ENCODE results near the gene LIN7A. TPM values are rescaled to one million over a fixed set of nuclear protein-coding genes. Genes with fewer than 3 reads are reported as not detected.

Gene LIN7A
- total and polyA plus RNA-seq, 4 donors: 6.0 to 20.6 (median 9.1) TPM

- TF ChIP-seq ATF3 (IDR thresholded peaks at IDR 0.05): no peak
- peak; percentile 85 for TF ChIP-seq REST (IDR thresholded peaks at IDR 0.05)
- TF ChIP-seq HNF4A (conservative IDR thresholded peaks at IDR 0.05): peak; percentile 51 to 75
- TF ChIP-seq NR2F2 (IDR thresholded peaks at IDR 0.05): no peak
- TF ChIP-seq FOXA1 (IDR thresholded peaks at IDR 0.05): no peak
- peak in 1 of 2 donors; percentile 23 for TF ChIP-seq EGR1 (IDR thresholded peaks at IDR 0.05; ENCODE audit: low read depth in 2 of 2)
- peak; percentile 33 to 61 for TF ChIP-seq RXRA (IDR thresholded peaks at IDR 0.05)
- peak; percentile 5 for TF ChIP-seq FOXA2 (IDR thresholded peaks at IDR 0.05)
- peak; percentile 43 for TF ChIP-seq MAX (IDR thresholded peaks at IDR 0.05)
- peak in 1 of 2 donors; percentile 45 for TF ChIP-seq JUND (IDR thresholded peaks at IDR 0.05)
- peak in 1 of 2 donors; percentile 42 for TF ChIP-seq GABPA (IDR thresholded peaks at IDR 0.05 in 1 of 2, conservative IDR thresholded peaks at IDR 0.05 in 1 of 2)
- peak; percentile 0 for TF ChIP-seq CTCF (IDR thresholded peaks at IDR 0.05; ENCODE audit: low read depth, low read length, missing input control)
- peak; percentile 39 for TF ChIP-seq TAF1 (conservative IDR thresholded peaks at IDR 0.05)
- peak; percentile 43 for TF ChIP-seq YY1 (IDR thresholded peaks at IDR 0.05)
- TF ChIP-seq RAD21 (IDR thresholded peaks at IDR 0.05): peak; percentile 49 to 63
- TF ChIP-seq ZBTB33 (IDR thresholded peaks at IDR 0.05): no peak
- peak; percentile 33 for TF ChIP-seq SP1 (IDR thresholded peaks at IDR 0.05)
- TF ChIP-seq HNF4G (IDR thresholded peaks at IDR 0.05): no peak
- DNase-seq (ENCODE audit: low spot score): no peak
- peak overlapping the region in 1 of 3 donors; percentile 16 for H3K4me3 ChIP-seq (ENCODE audit: low read depth in 1 of 3, low read length in 3 of 3)
- peak overlapping the region; percentile 59 to 97 for H3K27ac ChIP-seq (ENCODE audit: low read depth in 1 of 2, low read length in 2 of 2)
- H3K27me3 ChIP-seq (ENCODE audit: control insufficient read depth in 4 of 4, insufficient read depth in 4 of 4, low read length in 3 of 4): no peaks in the 10 kb centered on the region
- H3K9me3 ChIP-seq (ENCODE audit: control insufficient read depth in 4 of 4, low read length in 3 of 4): no peaks in the 10 kb centered on the region
- H3K4me1 ChIP-seq (ENCODE audit: control insufficient read depth in 4 of 4, insufficient read depth in 4 of 4, low read length in 3 of 4): peaks cover 3 to 22% (median 19%) of the 10 kb centered on the region in 4 donors
- no peaks in the 10 kb centered on the region for H3K36me3 ChIP-seq (ENCODE audit: control insufficient read depth in 4 of 4, insufficient read depth in 3 of 4, low read depth in 1 of 4, low read length in 3 of 4)
- WGBS: 42% methylated on average over 7 of the region's 7 CpGs
- peak overlapping the region in 1 of 2 donors; percentile 69 for H3K9ac ChIP-seq (ENCODE audit: low read depth in 1 of 2, low read length in 2 of 2)
Observed at GRCh38 chr12:80939231-80939950, 1.7 kb upstream of the LIN7A start.
